Loucy (cell line): ENCODE measurements around the gene PLK3.
A peak's percentile ranks its signal among the peaks of the same experiment; 100 is the strongest.

Experiments used
- H2AFZ ChIP-seq: fragments of 200-600 bp; sonication (generic); 2 replicates; pipeline ENCODE4 v1.6.0; 2016; ENCODE audit warnings: antibody characterized with exemption, mild to moderate bottlenecking, low read length, moderate library complexity
- H3F3A ChIP-seq: fragments of 200-600 bp; 2 replicates; pipeline ENCODE4 v1.6.0; 2016; ENCODE audit warnings: antibody characterized with exemption, low read depth, mild to moderate bottlenecking
- H3K27me3 ChIP-seq: fragments of 200-600 bp; sonication (generic); 2 replicates; pipeline ENCODE4 v1.6.1; 2014; ENCODE audit warnings: low read length, mild to moderate bottlenecking; ENCODE audit not compliant: insufficient read depth, poor library complexity, severe bottlenecking
- H3K36me3 ChIP-seq: fragments of 200-600 bp; sonication (generic); 2 replicates; pipeline ENCODE4 v1.6.1; 2016; ENCODE audit warnings: low read length; ENCODE audit not compliant: insufficient read depth
- H3K4me1 ChIP-seq: fragments of 200-600 bp; sonication (generic); 2 replicates; pipeline ENCODE4 v1.5.1; 2014; ENCODE audit warnings: low read length, mild to moderate bottlenecking; ENCODE audit not compliant: insufficient read depth, poor library complexity, severe bottlenecking
- H3K4me2 ChIP-seq: fragments of 200-600 bp; sonication (generic); 2 replicates; pipeline ENCODE4 v1.6.0; 2014; ENCODE audit warnings: antibody characterized with exemption, low read length, low read depth, mild to moderate bottlenecking; ENCODE audit not compliant: poor library complexity, severe bottlenecking
- H3K4me3 ChIP-seq: fragments of 200-600 bp; sonication (generic); 2 replicates; pipeline ENCODE4 v1.5.1; 2014; ENCODE audit warnings: low read length, mild to moderate bottlenecking, mixed read lengths; ENCODE audit not compliant: poor library complexity, severe bottlenecking
- H3K79me2 ChIP-seq: fragments of 200-600 bp; sonication (generic); 2 replicates; pipeline ENCODE4 v1.6.1; 2014; ENCODE audit warnings: low read length; ENCODE audit not compliant: insufficient read depth
- H3K9ac ChIP-seq: fragments of 200-600 bp; sonication (generic); 2 replicates; pipeline ENCODE4 v1.6.0; 2014; ENCODE audit warnings: mild to moderate bottlenecking, low read depth, low read length, moderate library complexity; ENCODE audit not compliant: poor library complexity, severe bottlenecking
- H3K9me2 ChIP-seq: fragments of 200-600 bp; sonication (generic); replicated peaks from 2 replicates; pipeline ENCODE4 v1.6.1; 2016; ENCODE audit warnings: low read depth, low read length, mixed read lengths
- H3K9me3 ChIP-seq: fragments of 200-600 bp; sonication (generic); 2 replicates; pipeline ENCODE4 v1.6.1; 2014; ENCODE audit warnings: mild to moderate bottlenecking, antibody characterized with exemption, low read length, low read depth; ENCODE audit not compliant: insufficient read depth
- H4K20me1 ChIP-seq: fragments of 200-600 bp; sonication (generic); 2 replicates; pipeline ENCODE4 v1.6.0; 2014; ENCODE audit warnings: antibody characterized with exemption, low read length, mild to moderate bottlenecking; ENCODE audit not compliant: insufficient read depth, poor library complexity, severe bottlenecking
- EZH2phosphoT487 ChIP-seq: fragments of 200-600 bp; IDR thresholded peaks from 2 replicates; pipeline ENCODE4 v1.6.1; 2018; ENCODE audit warnings: antibody characterized with exemption, mild to moderate bottlenecking, moderate library complexity, borderline replicate concordance
- TF ChIP-seq, protein P1 (sequence below): fragments of 200-600 bp; sonication (generic); conservative IDR thresholded peaks from 2 replicates; pipeline ENCODE4 v1.5.1; 2014; ENCODE audit warnings: mild to moderate bottlenecking, antibody characterized with exemption, low read length

PLK3 gene

DNA sequence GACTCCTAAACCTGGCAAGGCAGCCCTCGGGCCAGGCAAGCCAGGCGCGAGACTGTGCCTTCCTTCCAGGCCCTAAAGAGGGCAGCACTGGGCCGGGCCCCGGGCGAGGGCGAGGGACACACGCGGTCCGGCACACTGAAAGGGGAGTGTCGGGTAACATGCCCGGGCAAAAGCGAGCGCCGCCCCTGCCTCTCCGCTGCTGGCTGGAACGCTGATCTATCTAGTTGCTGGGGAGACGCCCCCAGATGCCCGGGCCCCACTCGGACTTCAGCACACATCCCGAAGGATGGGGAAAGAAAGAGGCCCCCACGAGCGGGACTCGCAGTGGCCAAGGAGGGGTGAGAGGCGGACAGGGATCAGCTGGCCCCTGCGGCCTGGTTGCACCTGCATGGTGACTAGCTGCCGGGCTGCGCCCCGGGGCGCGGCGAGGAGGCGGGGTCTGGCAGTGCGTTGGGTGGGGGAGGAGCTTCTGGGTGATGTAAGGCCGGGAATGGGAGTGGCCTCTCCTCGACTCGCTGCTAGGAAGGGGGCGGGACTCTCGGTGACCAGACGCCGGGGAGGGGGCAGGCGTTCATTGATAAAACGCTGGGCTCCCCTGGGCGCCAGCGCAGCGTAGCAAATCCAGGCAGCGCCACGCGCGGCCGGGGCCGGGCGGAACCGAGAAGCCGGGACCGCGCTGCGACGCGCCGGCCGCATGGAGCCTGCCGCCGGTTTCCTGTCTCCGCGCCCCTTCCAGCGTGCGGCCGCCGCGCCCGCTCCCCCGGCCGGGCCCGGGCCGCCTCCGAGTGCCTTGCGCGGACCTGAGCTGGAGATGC is at the start of gene PLK3:
Gene PLK3, plus strand, starts transcription at position 608 of the 815 bp plus-strand sequence. Its CDS starts 87 bp downstream, at position 695.
- Histone ChIP-seq H2AFZ (peak within 1 kb of the TSS; percentile 93), H3F3A (0 out of 2 replicates have a peak, but pooled peaks cover 2% of the 10 kb centered on the region), H3K4me1 (no peaks in the 10 kb centered on the region), H3K4me3 (peak within 1 kb of the TSS; percentile 86), H3K79me2 (peaks cover 4% of the 10 kb centered on the region), H3K4me2 (peak within 1 kb of the TSS; percentile 84), H3K9me3 (no peaks in the 10 kb centered on the region), H3K27me3 (no peaks in the 10 kb centered on the region), H3K9ac (peak within 1 kb of the TSS; percentile 93), H3K9me2 (no peaks in the 10 kb centered on the region), H3K36me3 (no peaks in the 10 kb centered on the region), H4K20me1 (no peaks in the 10 kb centered on the region)
- TF ChIP-seq, protein P1, sequence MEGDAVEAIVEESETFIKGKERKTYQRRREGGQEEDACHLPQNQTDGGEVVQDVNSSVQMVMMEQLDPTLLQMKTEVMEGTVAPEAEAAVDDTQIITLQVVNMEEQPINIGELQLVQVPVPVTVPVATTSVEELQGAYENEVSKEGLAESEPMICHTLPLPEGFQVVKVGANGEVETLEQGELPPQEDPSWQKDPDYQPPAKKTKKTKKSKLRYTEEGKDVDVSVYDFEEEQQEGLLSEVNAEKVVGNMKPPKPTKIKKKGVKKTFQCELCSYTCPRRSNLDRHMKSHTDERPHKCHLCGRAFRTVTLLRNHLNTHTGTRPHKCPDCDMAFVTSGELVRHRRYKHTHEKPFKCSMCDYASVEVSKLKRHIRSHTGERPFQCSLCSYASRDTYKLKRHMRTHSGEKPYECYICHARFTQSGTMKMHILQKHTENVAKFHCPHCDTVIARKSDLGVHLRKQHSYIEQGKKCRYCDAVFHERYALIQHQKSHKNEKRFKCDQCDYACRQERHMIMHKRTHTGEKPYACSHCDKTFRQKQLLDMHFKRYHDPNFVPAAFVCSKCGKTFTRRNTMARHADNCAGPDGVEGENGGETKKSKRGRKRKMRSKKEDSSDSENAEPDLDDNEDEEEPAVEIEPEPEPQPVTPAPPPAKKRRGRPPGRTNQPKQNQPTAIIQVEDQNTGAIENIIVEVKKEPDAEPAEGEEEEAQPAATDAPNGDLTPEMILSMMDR, result peak; percentile 79
- TF ChIP-seq EZH2phosphoT487, result no peak

DNA sequence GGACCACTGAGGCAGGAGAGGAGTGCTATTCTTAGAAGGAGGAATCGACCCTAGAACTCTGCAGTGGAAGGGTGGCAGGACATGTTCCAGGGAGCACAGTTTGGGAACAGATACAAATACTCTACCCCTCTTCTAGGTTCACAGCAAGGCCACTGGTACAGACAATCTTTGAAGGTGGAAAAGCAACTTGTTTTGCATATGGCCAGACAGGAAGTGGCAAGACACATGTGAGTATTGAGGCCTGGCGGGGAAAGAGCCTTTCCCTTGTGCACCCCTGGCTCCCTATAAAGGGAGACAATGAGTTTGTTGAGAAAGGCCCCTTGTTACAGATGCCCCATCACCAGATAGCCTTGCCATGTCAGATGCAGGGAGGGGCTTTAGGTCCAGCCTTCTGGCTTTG is 42.8 kb upstream of the PLK3 start:
- H3K9me2 ChIP-seq, result no peaks in the 10 kb centered on the region
- no peak overlapping the region for H3K4me3 ChIP-seq
- H3K4me1 ChIP-seq, result no peaks in the 10 kb centered on the region
- H2AFZ ChIP-seq, result no peak overlapping the region
- H3K79me2 ChIP-seq, result no peaks in the 10 kb centered on the region
- H4K20me1 ChIP-seq, result no peaks in the 10 kb centered on the region
- no peaks in the 10 kb centered on the region for H3K9me3 ChIP-seq
- H3K9ac ChIP-seq, result no peak overlapping the region
- H3K36me3 ChIP-seq, result peaks cover 91% of the 10 kb centered on the region
- no peaks in the 10 kb centered on the region for H3K27me3 ChIP-seq
- H3F3A ChIP-seq, result no peaks in the 10 kb centered on the region
- no peak for TF ChIP-seq EZH2phosphoT487
- TF ChIP-seq, protein P1, result no peak
- no peak overlapping the region for H3K4me2 ChIP-seq

DNA sequence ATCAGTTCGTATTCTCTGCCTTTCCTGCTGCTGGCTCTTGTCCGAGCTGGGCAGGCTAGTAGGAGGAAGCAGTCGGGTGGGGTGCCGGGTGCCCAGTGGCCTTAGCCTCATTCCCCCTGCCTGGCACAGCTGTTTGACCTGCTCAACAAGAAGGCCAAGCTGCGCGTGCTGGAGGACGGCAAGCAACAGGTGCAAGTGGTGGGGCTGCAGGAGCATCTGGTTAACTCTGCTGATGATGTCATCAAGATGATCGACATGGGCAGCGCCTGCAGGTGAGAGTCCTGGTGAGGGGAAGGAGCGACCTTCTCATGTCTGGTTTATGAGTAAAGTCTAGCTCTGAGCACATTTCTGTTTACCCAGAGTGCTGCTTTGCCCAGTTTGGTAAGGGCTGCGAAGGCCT is 41.1 kb upstream of the PLK3 start:
- no peaks in the 10 kb centered on the region for H3K9me3 ChIP-seq
- H3K9me2 ChIP-seq, result no peaks in the 10 kb centered on the region
- no peak overlapping the region for H3K4me2 ChIP-seq
- no peaks in the 10 kb centered on the region for H3K79me2 ChIP-seq
- H3K9ac ChIP-seq, result no peak overlapping the region
- H3K27me3 ChIP-seq, result no peaks in the 10 kb centered on the region
- no peak overlapping the region for H2AFZ ChIP-seq
- H3K4me1 ChIP-seq, result no peaks in the 10 kb centered on the region
- H3F3A ChIP-seq, result no peaks in the 10 kb centered on the region
- TF ChIP-seq, protein P1, result no peak
- no peak for TF ChIP-seq EZH2phosphoT487
- H3K36me3 ChIP-seq, result peaks cover 92% of the 10 kb centered on the region; the same call in 1 of the 2 replicates
- H3K4me3 ChIP-seq, result no peak overlapping the region
- no peaks in the 10 kb centered on the region for H4K20me1 ChIP-seq
